Measurements from ENCODE around the gene PRXL2C. TPM values are rescaled to one million over a fixed set of nuclear protein-coding genes. Genes with fewer than 3 reads are reported as not detected.
"Not testable (repeated sequence)": the region's sequence is repeated elsewhere in the genome, so short reads cannot be mapped to it uniquely, and the experiment has no call there.

The PRXL2C gene
- total RNA-seq, 1 experiment from 2014 or later: 8.5 TPM

DNA sequence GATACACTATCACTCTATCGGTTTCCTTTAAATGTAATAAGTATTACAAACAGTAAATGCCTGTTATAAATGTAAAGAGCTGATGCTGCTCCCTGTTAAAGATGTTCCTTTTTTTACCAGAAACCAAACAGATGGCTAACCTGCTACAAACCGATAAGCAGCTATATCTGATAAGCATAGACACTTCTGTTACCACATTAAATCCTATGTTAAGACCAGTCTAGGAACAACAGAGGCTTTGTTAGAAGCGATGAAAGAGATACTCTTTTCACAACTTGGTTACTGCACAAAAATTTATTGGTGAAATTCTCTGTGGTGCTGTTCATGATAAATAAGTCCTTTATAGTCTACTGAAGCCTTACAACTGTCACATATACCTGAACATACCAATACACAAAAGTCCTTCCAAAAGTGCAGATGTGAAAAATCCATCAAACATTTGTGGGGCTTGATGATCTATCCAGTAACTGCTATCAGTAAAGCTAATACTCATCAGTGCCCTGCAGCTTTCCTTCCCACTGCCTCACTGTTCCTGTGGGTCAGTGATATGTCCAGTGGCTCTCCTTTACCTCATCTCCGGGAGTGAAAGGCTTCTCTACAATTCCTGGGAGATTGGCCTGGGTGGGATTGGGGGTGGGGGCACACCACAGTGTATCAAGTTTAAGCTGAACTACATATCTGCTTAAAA is 25.8 kb upstream of the PRXL2C start:
- Histone ChIP-seq H3K4me1 (replicated peaks; ENCODE audit: insufficient read depth) (peaks cover under 1% of the 10 kb centered on the region; the same call in 1 of the 2 replicates), H3K27me3 (ENCODE audit: insufficient read depth, low read depth) (no peaks in the 10 kb centered on the region), H3K4me3 (no peak overlapping the region), H3K9me3 (ENCODE audit: insufficient read depth, low read depth) (peaks cover 7% of the 10 kb centered on the region), H3K27ac (no peak overlapping the region), H3K4me2 (no peak overlapping the region), H3K36me3 (ENCODE audit: low read depth) (no peaks in the 10 kb centered on the region), H4K20me1 (ENCODE audit: insufficient read depth) (no peaks in the 10 kb centered on the region), H2AFZ (no peak overlapping the region), H3K9me2 (ENCODE audit: insufficient read depth) (no peaks in the 10 kb centered on the region), H3K79me2 (ENCODE audit: low read depth) (no peaks in the 10 kb centered on the region), H3F3A (ENCODE audit: insufficient read depth, low read depth) (no peaks in the 10 kb centered on the region)
- ChIA-PET CTCF (no interaction called here), POLR2A (ENCODE audit: unreplicated experiment) (no interaction called here)
- no TSS peak for BruUV-seq (replicated peaks)
- no peak for DNase-seq
- TF ChIP-seq EZH2 (IDR thresholded peaks at IDR 0.05; ENCODE audit: low read depth): no peak
- TF ChIP-seq, protein P1, sequence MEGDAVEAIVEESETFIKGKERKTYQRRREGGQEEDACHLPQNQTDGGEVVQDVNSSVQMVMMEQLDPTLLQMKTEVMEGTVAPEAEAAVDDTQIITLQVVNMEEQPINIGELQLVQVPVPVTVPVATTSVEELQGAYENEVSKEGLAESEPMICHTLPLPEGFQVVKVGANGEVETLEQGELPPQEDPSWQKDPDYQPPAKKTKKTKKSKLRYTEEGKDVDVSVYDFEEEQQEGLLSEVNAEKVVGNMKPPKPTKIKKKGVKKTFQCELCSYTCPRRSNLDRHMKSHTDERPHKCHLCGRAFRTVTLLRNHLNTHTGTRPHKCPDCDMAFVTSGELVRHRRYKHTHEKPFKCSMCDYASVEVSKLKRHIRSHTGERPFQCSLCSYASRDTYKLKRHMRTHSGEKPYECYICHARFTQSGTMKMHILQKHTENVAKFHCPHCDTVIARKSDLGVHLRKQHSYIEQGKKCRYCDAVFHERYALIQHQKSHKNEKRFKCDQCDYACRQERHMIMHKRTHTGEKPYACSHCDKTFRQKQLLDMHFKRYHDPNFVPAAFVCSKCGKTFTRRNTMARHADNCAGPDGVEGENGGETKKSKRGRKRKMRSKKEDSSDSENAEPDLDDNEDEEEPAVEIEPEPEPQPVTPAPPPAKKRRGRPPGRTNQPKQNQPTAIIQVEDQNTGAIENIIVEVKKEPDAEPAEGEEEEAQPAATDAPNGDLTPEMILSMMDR (conservative IDR thresholded peaks at IDR 0.05): no peak
- intact Hi-C loops (cut with micrococcal nuclease; ENCODE audit: unreplicated experiment): loop anchor here (10.0 kb wide), 1 partner anchor 94 kb away; the partner anchor contains the start of gene ZNF510

DNA sequence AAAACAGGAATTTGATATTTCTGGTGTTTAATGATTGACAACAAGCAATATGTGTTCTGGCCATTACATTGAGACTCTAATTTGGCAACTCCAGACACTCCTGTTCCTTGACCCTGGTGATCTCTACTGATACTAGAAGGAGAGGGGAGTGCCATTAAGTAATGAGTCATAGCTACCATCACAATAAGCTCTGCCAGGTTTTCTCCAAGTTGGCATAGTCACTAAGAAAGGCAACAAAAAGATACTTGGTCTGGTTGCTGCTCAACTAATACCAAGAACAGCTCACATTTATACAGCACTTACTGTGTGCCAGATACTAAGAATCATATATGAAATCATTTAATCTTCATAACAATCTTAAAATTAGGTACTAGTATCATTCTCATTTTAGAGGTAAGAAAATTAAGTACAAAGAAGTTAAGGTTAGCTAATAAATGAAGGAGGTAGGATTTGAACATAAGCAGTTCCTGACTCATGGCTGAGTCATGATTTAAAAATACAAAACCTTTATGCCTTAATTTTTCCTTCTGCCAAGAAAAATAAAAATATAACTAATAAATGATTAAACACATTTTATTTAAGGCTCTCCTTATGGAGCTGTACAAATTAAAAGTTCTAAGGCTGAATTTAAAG is 19.9 kb upstream of the PRXL2C start:
- Histone ChIP-seq H3F3A (ENCODE audit: insufficient read depth, low read depth) (peaks cover 5% of the 10 kb centered on the region; the same call in 1 of the 2 replicates), H3K4me1 (replicated peaks; ENCODE audit: insufficient read depth) (peaks cover 12% of the 10 kb centered on the region; the same call in 1 of the 2 replicates), H3K27ac (0 out of 2 replicates have a peak overlapping the region, but pooled peaks have one; percentile 0), H3K79me2 (ENCODE audit: low read depth) (no peaks in the 10 kb centered on the region), H3K36me3 (ENCODE audit: low read depth) (no peaks in the 10 kb centered on the region), H3K4me2 (peak overlapping the region; percentile 14), H3K4me3 (no peak overlapping the region), H3K9me2 (ENCODE audit: insufficient read depth) (no peaks in the 10 kb centered on the region), H3K27me3 (ENCODE audit: insufficient read depth, low read depth) (no peaks in the 10 kb centered on the region), H3K9me3 (ENCODE audit: insufficient read depth, low read depth) (peaks cover 13% of the 10 kb centered on the region), H4K20me1 (ENCODE audit: insufficient read depth) (no peaks in the 10 kb centered on the region), H2AFZ (no peak overlapping the region)
- TF ChIP-seq, protein P1 (conservative IDR thresholded peaks at IDR 0.05): no peak
- no peak for TF ChIP-seq EZH2 (IDR thresholded peaks at IDR 0.05; ENCODE audit: low read depth)
- POLR2A ChIA-PET (ENCODE audit: unreplicated experiment): interaction anchor here (0.6 to 0.8 kb wide), 3 partner anchors 18 to 180 kb away, joined by 3 to 11 read pairs (median 4); partner anchors contain the start of gene PRXL2C
- DNase-seq: peak; percentile 20 to 60
- intact Hi-C loops (cut with micrococcal nuclease; ENCODE audit: unreplicated experiment): no loop called here
- CTCF ChIA-PET: interaction anchor here (0.7 kb wide), 3 partner anchors 217 to 358 kb away, joined by 3 to 10 read pairs (median 3); no protein-coding TSS in a partner anchor
- no TSS peak for BruUV-seq (replicated peaks)

DNA sequence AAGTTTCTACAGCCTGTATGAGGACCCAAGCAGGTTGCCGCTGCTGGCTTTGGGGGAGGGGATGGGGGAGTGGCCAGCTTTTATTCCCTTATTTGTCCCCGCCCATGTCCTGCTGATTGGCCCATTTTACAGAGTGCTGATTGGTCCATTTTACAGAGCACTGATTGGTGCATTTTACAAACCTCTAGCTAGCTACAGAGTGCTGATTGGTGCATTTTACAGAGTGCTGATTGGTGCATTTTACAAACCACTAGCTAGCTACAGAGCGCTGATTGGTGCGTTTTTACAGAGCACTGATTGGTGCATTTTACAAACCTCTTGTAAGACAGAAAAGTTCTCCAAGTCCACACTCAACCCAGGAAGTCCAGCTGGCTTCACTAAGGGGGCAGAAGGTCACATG is 18.7 kb upstream of the PRXL2C start:
- H3K36me3 ChIP-seq (ENCODE audit: low read depth); POLR2A ChIA-PET (ENCODE audit: unreplicated experiment): not testable (repeated sequence)

More for the DNA sequence above, 18.7 kb upstream of the PRXL2C start:
- H3K9me2 ChIP-seq (ENCODE audit: insufficient read depth); H2AFZ ChIP-seq; H3K27me3 ChIP-seq (ENCODE audit: insufficient read depth, low read depth); H3K4me3 ChIP-seq; H3K79me2 ChIP-seq (ENCODE audit: low read depth); H4K20me1 ChIP-seq (ENCODE audit: insufficient read depth); H3K27ac ChIP-seq; DNase-seq; BruUV-seq (replicated peaks); intact Hi-C loops (cut with micrococcal nuclease; ENCODE audit: unreplicated experiment); H3K4me2 ChIP-seq; H3F3A ChIP-seq (ENCODE audit: insufficient read depth, low read depth); CTCF ChIA-PET: not testable (repeated sequence)
- Histone ChIP-seq H3K4me1 (replicated peaks; ENCODE audit: insufficient read depth) (peaks cover 12% of the 10 kb centered on the region; the same call in 1 of the 2 replicates), H3K9me3 (ENCODE audit: insufficient read depth, low read depth) (peaks cover 13% of the 10 kb centered on the region)
